ENCODE data around the gene CLASP2. TPM values are rescaled to one million over a fixed set of nuclear protein-coding genes. Genes with fewer than 3 reads are reported as not detected.

Gene CLASP2
- total and polyA plus RNA-seq, 2 of the 4 experiments (the other 2 are of a cell fraction): 11.9 to 49.1 TPM

GRCh38 chr3:33758281-33758680, 40.2 kb upstream of the CLASP2 start:
- in situ Hi-C loops (cut with MboI; ENCODE audit: low sequenced_read_pairs): no loop called here
- Histone ChIP-seq H3K4me2 (ENCODE audit: low read depth, low read length) (no peak overlapping the region), H3K23ac (ENCODE audit: low read depth, low read length) (no peak overlapping the region), H3K79me1 (ENCODE audit: low read depth in 1 of 2, low read length in 2 of 2) (no peaks in the 10 kb centered on the region), H2AK9ac (replicated peaks; ENCODE audit: low read depth, low read length, poor library complexity) (no peak overlapping the region), H2BK5ac (ENCODE audit: low read depth, low read length, poor library complexity, severe bottlenecking) (no peak overlapping the region), H3K14ac (replicated peaks; ENCODE audit: low read depth, low read length) (no peak overlapping the region), H3K18ac (ENCODE audit: low read depth, low read length) (no peak overlapping the region), H3K27ac (ENCODE audit: insufficient read depth, low read length) (no peak overlapping the region), H4K5ac (ENCODE audit: low read depth, low read length) (no peak overlapping the region), H3K9me1 (ENCODE audit: insufficient read depth, low read length) (no peaks in the 10 kb centered on the region), H3K9me3 (ENCODE audit: control insufficient read depth, insufficient read depth, low read length) (peaks cover 4% of the 10 kb centered on the region; the same call in 1 of the 2 replicates), H3K4me3 (ENCODE audit: insufficient read depth, low read depth, low read length) (no peak overlapping the region), H3K56ac (ENCODE audit: extremely low read depth, insufficient read depth, low read length) (no peak overlapping the region), H2BK20ac (ENCODE audit: low read depth, low read length) (no peak overlapping the region), H4K91ac (ENCODE audit: insufficient read depth, low read depth, low read length) (no peak overlapping the region), H3K4me1 (ENCODE audit: control insufficient read depth, insufficient read depth, low read length) (no peaks in the 10 kb centered on the region), H2BK120ac (ENCODE audit: low read depth, low read length) (no peak overlapping the region), H2AK5ac (ENCODE audit: low read depth, low read length) (no peak overlapping the region), H3K4ac (ENCODE audit: low read depth, low read length) (no peak overlapping the region), H2AFZ (replicated peaks; ENCODE audit: low read length, poor library complexity) (no peak overlapping the region), H4K20me1 (ENCODE audit: insufficient read depth, low read length) (no peaks in the 10 kb centered on the region), H3K27me3 (ENCODE audit: control insufficient read depth, insufficient read depth, low read length) (peaks cover under 1% of the 10 kb centered on the region; the same call in 1 of the 2 replicates), H3K9ac (ENCODE audit: low read depth, low read length) (no peak overlapping the region), H4K8ac (ENCODE audit: low read depth in 2 of 2, low read length in 2 of 2) (no peak overlapping the region), H3K36me3 (ENCODE audit: control insufficient read depth, insufficient read depth, low read length) (no peaks in the 10 kb centered on the region), H2BK15ac (ENCODE audit: low read depth, low read length) (no peak overlapping the region)
- intact Hi-C loops (cut with micrococcal nuclease): no loop called here
- CTCF ChIA-PET: no interaction called here
- POLR2A ChIA-PET (ENCODE audit: unreplicated experiment): no interaction called here
- TF ChIP-seq RFX5 (IDR thresholded peaks at IDR 0.05; ENCODE audit: low read depth, low read length) (no peak), MAZ (IDR thresholded peaks at IDR 0.05; ENCODE audit: borderline replicate concordance, low read depth, low read length) (no peak), ELK1 (IDR thresholded peaks at IDR 0.05; ENCODE audit: borderline replicate concordance, low read depth, low read length) (no peak), FOS (IDR thresholded peaks at IDR 0.05; ENCODE audit: low read depth, low read length) (no peak), CTCF (conservative IDR thresholded peaks at IDR 0.05; ENCODE audit: low read depth, low read length) (no peak), SMC3 (IDR thresholded peaks at IDR 0.05; ENCODE audit: low read depth, low read length) (no peak), CEBPB (IDR thresholded peaks at IDR 0.05; ENCODE audit: low read depth, low read length) (no peak), CHD1 (IDR thresholded peaks at IDR 0.05; ENCODE audit: low read depth, low read length) (no peak), BHLHE40 (IDR thresholded peaks at IDR 0.05; ENCODE audit: low read depth, low read length) (no peak), MXI1 (IDR thresholded peaks at IDR 0.05; ENCODE audit: borderline replicate concordance, low read depth, low read length) (no peak), USF2 (IDR thresholded peaks at IDR 0.05; ENCODE audit: low read depth, low read length) (no peak), RAD21 (IDR thresholded peaks at IDR 0.05; ENCODE audit: low read length) (no peak), RCOR1 (IDR thresholded peaks at IDR 0.05; ENCODE audit: insufficient replicate concordance, low read length) (no peak), POLR2A (IDR thresholded peaks at IDR 0.05; ENCODE audit: low read depth, low read length) (no peak)
- no peak for ATAC-seq (ENCODE audit: low read depth)
- DNase-seq: no peak
- BruUV-seq (replicated peaks): no TSS peak
- dilution Hi-C loops (cut with HindIII; ENCODE audit: low sequenced_read_pairs, unreplicated experiment): no loop called here

Measured in IMR-90 (cell line).